ENCODE data around the gene DOCK9. TPM values are rescaled to one million over a fixed set of nuclear protein-coding genes. Genes with fewer than 3 reads are reported as not detected.

DOCK9 gene
- polyA plus RNA-seq, 3 donors = 0.01 TPM; not detected in 2

- no peak overlapping the region for H3K27ac Mint-ChIP-seq
- H3K4me2 ChIP-seq (replicated peaks; ENCODE audit: extremely low read depth, low read length, poor library complexity, severe bottlenecking) = no peak overlapping the region
- H3K4me1 ChIP-seq (ENCODE audit: control insufficient read depth in 1 of 2, insufficient read depth in 2 of 2, low read length in 2 of 2) = no peaks in the 10 kb centered on the region
- H3K27me3 ChIP-seq (ENCODE audit: control insufficient read depth in 2 of 2, insufficient read depth in 2 of 2, low read length in 2 of 2) = no peaks in the 10 kb centered on the region
- H3K9me3 ChIP-seq (replicated peaks in 1 of 2; ENCODE audit: control insufficient read depth in 1 of 2, insufficient read depth in 1 of 2, low read length in 2 of 2) = peaks cover 0 to 10% of the 10 kb centered on the region in 2 donors
- no peak overlapping the region for H3K27ac ChIP-seq (ENCODE audit: low read depth in 1 of 2, low read length in 2 of 2)
- no peaks in the 10 kb centered on the region for H3K36me3 ChIP-seq (replicated peaks in 1 of 2; ENCODE audit: control insufficient read depth in 1 of 2, insufficient read depth in 2 of 2, low read length in 2 of 2)
- H3K79me2 ChIP-seq (ENCODE audit: insufficient read depth, low read length) = no peaks in the 10 kb centered on the region
- H3K4me1 Mint-ChIP-seq = peaks cover 5% of the 10 kb centered on the region
- intact Hi-C loops (cut with micrococcal nuclease) = no loop called here
- H3K27me3 Mint-ChIP-seq (ENCODE audit: low read depth in 3 of 3) = peaks cover 0 to 9% (median 1%) of the 10 kb centered on the region in 3 donors
- no peak overlapping the region for H3K4me3 Mint-ChIP-seq
- H4K20me1 ChIP-seq (ENCODE audit: insufficient read depth, low read length) = no peaks in the 10 kb centered on the region
- H3K4me3 ChIP-seq (replicated peaks in 1 of 3; ENCODE audit: low read depth in 2 of 3, low read length in 3 of 3) = no peak overlapping the region
- peaks cover 0 to 9% (median 3%) of the 10 kb centered on the region in 7 donors for H3K9me3 Mint-ChIP-seq
- DNase-seq = no peak
- 71% methylated on average over 10 of the region's 11 CpGs for WGBS (ENCODE audit: insufficient coverage)
- no peak overlapping the region for H2AFZ ChIP-seq (ENCODE audit: insufficient read depth, low read depth, low read length, poor library complexity, severe bottlenecking)
- no peak for TF ChIP-seq CTCF (IDR thresholded peaks at IDR 0.05)
- no peaks in the 10 kb centered on the region for H3K36me3 Mint-ChIP-seq
- H3K9ac ChIP-seq (ENCODE audit: insufficient read depth, low read length, poor library complexity, severe bottlenecking) = no peak overlapping the region
Observed at GRCh38 chr13:98766697-98767096, 211.2 kb downstream of the DOCK9 start.

- H3K27ac Mint-ChIP-seq = no peak overlapping the region
- no peak for DNase-seq
- no peaks in the 10 kb centered on the region for H3K4me1 ChIP-seq (ENCODE audit: control insufficient read depth in 1 of 2, insufficient read depth in 2 of 2, low read length in 2 of 2)
- no peaks in the 10 kb centered on the region for H3K36me3 ChIP-seq (replicated peaks in 1 of 2; ENCODE audit: control insufficient read depth in 1 of 2, insufficient read depth in 2 of 2, low read length in 2 of 2)
- no peaks in the 10 kb centered on the region for H3K79me2 ChIP-seq (ENCODE audit: insufficient read depth, low read length)
- H3K36me3 Mint-ChIP-seq = no peaks in the 10 kb centered on the region
- 93% methylated on average over 5 of the region's 8 CpGs for WGBS (ENCODE audit: insufficient coverage)
- no peak overlapping the region for H3K27ac ChIP-seq (ENCODE audit: low read depth in 1 of 2, low read length in 2 of 2)
- H3K27me3 ChIP-seq (ENCODE audit: control insufficient read depth in 2 of 2, insufficient read depth in 2 of 2, low read length in 2 of 2) = no peaks in the 10 kb centered on the region
- peaks cover 0 to 9% (median 1%) of the 10 kb centered on the region in 3 donors for H3K27me3 Mint-ChIP-seq (ENCODE audit: low read depth in 3 of 3)
- H3K9me3 Mint-ChIP-seq = peaks cover 0 to 10% (median 3%) of the 10 kb centered on the region in 7 donors
- peaks cover 0 to 9% of the 10 kb centered on the region in 2 donors for H3K9me3 ChIP-seq (replicated peaks in 1 of 2; ENCODE audit: control insufficient read depth in 1 of 2, insufficient read depth in 1 of 2, low read length in 2 of 2)
- no peak overlapping the region for H3K4me3 ChIP-seq (replicated peaks in 1 of 3; ENCODE audit: low read depth in 2 of 3, low read length in 3 of 3)
- no peaks in the 10 kb centered on the region for H4K20me1 ChIP-seq (ENCODE audit: insufficient read depth, low read length)
- H3K9ac ChIP-seq (ENCODE audit: insufficient read depth, low read length, poor library complexity, severe bottlenecking) = no peak overlapping the region
- intact Hi-C loops (cut with micrococcal nuclease) = no loop called here
- no peak overlapping the region for H2AFZ ChIP-seq (ENCODE audit: insufficient read depth, low read depth, low read length, poor library complexity, severe bottlenecking)
- TF ChIP-seq CTCF (IDR thresholded peaks at IDR 0.05) = no peak
- no peak overlapping the region for H3K4me3 Mint-ChIP-seq
- no peak overlapping the region for H3K4me2 ChIP-seq (replicated peaks; ENCODE audit: extremely low read depth, low read length, poor library complexity, severe bottlenecking)
- peaks cover 10% of the 10 kb centered on the region for H3K4me1 Mint-ChIP-seq
Observed at GRCh38 chr13:98765996-98766519, 211.8 kb downstream of the DOCK9 start.

Data from CD14-positive monocyte (primary cell).